ENCODE data around the gene ATP11A.
"Not testable (repeated sequence)": the region's sequence is repeated elsewhere in the genome, so short reads cannot be mapped to it uniquely, and the experiment has no call there.

ATP11A gene

GRCh38 chr13:112843392-112844111, 153.7 kb downstream of the ATP11A start:
- DNase-seq, result peak; percentile 12

GRCh38 chr13:112844411-112844810, 154.6 kb downstream of the ATP11A start:
- no peak for DNase-seq

DNA sequence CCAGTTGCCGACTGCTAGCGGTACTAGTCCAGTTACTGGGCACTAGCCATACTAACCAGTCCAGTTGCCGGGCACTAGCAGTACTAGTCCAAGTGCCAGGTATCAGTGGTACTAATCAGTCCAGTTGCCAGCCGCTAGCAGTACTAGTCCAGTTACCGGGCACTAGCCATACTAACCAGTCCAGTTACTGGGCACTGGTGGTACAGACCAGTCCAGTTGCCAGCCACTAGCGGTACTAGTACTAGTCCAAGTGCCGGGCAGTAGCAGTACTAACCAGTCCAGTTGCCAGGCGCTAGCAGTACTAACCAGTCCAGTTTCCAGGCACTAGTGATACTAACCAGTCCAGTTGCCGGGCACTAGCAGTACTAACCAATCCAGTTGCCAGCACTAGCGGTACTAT, 155.0 kb downstream of the ATP11A start:
- DNase-seq, result no peak

- DNase-seq, result no peak
Observed at GRCh38 chr13:112845511-112846144, 155.8 kb downstream of the ATP11A start.

GRCh38 chr13:112846411-112847115, 156.7 kb downstream of the ATP11A start:
- no peak for DNase-seq

- peak; percentile 11 for DNase-seq
Observed at GRCh38 chr13:112849500-112849899, 159.7 kb downstream of the ATP11A start.

DNA sequence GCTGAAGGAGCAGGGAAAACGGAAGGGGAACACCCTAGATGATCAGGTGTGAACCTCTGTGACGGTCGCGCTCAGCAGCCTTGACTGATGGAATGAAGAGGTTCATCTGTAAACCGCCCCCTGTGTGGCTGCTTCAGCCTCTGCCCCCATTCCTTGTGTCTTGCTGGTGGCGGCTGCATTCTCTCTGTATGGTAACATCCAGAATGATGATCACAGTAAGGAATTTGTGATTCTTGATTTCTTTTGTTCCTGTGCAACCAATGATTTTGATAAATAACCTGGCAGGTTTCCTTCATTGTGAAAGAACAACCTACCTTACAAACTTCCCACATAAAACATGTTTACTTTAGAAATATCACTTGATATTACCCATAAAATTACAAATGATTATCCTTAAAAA, 160.4 kb downstream of the ATP11A start:
- DNase-seq, result no peak

DNA sequence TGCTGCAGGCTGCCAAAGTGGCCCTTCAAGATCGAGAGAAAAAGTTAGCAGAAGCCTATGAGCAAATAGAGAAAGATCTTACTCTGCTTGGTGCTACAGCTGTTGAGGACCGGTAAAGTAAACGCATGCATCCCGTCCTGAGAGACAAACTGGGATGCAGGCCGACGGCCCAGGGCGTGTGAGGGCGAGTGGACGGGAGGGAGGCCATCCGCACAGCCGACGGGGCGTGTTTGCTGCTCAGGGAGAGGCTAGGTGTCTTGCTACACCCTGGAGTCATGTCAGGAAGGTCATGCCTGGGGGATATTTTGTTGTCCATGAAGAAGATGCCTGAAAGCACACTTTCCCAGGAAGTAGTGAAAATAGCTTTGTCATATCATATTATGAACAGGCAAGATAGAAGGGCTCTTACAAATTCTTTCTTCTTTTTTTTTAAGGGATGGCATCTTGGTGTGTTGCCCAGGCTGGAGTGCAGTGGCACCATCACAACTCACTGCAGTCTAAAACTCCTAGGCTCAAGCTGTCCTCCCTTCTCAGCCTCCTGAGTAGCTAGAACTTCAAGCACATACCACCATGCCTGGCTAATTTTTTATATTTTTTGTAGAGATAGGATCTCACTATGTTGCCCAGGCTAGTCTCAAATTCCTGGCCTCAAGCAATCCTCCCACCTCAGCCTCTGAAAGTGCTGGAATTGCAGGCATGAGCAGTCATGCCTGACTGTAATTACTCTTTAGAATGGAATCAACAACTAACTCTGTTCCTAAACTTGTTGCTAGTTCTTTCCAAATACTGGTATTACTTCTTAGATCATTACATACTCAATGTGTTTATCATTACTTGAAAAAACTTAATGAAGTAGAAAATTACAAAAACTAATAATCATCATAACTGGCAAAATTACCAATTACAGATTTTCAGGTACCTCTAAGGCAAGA, 161.5 kb downstream of the ATP11A start:
- no peak for DNase-seq

GRCh38 chr13:112852392-112852791, 162.6 kb downstream of the ATP11A start:
- no peak for DNase-seq

DNA sequence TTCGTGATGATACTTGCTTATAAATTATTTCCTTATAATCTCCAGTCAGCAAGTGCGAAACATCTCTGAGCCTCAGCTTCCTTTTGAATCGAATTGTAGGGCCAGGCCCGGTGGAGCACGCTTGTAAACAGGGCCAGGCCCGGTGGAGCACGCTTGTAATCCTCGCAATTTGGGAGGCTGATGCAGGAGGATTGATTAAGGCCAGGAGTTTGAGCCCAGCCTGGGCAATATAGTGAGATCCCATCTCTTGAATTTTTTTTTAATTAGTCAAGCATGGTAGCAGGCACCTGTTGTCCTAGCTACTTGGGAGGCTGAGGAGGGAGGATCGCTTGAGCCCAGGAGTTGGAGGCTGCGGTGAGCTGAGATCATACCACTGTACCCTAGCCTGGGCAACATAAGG, 163.0 kb downstream of the ATP11A start:
- no peak for DNase-seq

DNA sequence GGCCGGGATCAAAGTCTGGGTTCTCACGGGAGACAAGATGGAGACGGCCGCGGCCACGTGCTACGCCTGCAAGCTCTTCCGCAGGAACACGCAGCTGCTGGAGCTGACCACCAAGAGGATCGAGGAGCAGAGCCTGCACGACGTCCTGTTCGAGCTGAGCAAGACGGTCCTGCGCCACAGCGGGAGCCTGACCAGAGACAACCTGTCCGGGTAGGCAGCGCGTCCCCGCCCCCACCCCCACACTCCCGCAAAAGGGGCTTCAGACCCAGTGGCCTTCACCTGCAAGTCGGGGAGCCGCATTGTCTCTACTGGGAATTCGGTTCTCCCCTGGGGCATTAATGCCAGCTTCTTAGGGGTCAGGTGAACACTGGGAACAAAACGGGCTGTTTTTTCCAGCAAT, 164.5 kb downstream of the ATP11A start:
- no peak for DNase-seq

GRCh38 chr13:112855859-112856258, 166.0 kb downstream of the ATP11A start:
- no peak for DNase-seq

- no peak for DNase-seq
Observed at GRCh38 chr13:112857914-112858490, 168.2 kb downstream of the ATP11A start.

DNA sequence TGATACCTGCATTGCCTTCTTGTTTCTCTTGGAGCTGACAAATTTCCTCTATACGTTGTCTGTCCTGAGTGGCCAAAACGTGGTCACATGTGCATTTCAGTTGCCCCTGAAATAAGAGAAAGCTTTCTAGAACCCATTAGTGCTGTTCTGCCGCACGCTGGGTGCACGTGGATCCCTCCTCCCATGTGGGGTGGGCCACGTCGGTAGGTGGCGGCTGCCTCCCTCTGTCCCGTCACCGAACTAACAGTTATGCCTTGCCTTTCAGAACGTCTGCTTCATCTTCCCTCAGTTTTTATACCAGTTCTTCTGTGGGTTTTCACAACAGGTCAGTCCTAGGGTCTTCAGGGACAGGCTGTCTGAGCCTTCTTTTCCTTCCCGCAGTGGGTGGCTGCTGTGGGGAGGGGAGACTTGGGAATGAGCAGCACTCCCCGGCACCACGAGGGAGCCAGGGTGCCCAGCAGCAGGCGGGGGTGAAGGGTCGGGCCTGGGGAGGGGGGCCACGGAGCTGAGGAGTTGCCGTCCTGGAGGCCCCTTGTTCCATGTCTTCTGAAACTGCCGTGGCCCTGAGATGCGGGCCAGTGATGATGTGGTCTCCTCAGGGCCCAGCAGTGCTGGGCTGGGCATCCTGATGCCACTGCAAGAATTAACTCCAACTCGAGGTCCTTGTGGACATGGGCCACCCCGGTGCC, 169.4 kb downstream of the ATP11A start:
- DNase-seq, result no peak

- DNase-seq, result peak; percentile 52
Observed at GRCh38 chr13:112859817-112860190, 170.0 kb downstream of the ATP11A start.

GRCh38 chr13:112861876-112862615, 172.2 kb downstream of the ATP11A start:
- DNase-seq, result no peak

DNA sequence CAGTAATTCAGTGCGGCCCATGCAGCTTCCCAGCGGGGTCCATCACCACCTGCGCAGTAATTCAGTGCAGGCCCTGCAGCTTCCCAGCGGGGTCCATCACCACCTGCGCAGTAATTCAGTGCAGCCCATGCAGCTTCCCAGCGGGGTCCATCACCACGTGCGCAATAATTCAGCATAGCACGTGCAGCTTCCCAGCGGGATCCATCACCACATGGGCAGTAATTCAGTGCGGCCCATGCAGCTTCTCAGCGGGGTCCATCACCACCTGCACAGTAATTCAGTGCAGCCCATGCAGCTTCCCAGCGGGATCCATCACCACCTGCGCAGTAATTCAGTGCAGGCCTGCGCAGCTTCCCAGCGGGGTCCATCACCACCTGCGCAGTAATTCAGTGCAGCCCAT, 173.5 kb downstream of the ATP11A start:
- not testable (repeated sequence) for DNase-seq

GRCh38 chr13:112865478-112865877, 175.6 kb downstream of the ATP11A start:
- not testable (repeated sequence) for DNase-seq

GRCh38 chr13:112867301-112867711, 177.5 kb downstream of the ATP11A start:
- no peak for DNase-seq

- DNase-seq, result no peak
Observed at GRCh38 chr13:112868308-112868707, 178.5 kb downstream of the ATP11A start.
